Measurements from ENCODE around the gene CTBP2. TPM values are rescaled to one million over a fixed set of nuclear protein-coding genes. Genes with fewer than 3 reads are reported as not detected.

The CTBP2 gene
- total RNA-seq, 1 experiment from 2014 or later, result 78.7 TPM

DNA sequence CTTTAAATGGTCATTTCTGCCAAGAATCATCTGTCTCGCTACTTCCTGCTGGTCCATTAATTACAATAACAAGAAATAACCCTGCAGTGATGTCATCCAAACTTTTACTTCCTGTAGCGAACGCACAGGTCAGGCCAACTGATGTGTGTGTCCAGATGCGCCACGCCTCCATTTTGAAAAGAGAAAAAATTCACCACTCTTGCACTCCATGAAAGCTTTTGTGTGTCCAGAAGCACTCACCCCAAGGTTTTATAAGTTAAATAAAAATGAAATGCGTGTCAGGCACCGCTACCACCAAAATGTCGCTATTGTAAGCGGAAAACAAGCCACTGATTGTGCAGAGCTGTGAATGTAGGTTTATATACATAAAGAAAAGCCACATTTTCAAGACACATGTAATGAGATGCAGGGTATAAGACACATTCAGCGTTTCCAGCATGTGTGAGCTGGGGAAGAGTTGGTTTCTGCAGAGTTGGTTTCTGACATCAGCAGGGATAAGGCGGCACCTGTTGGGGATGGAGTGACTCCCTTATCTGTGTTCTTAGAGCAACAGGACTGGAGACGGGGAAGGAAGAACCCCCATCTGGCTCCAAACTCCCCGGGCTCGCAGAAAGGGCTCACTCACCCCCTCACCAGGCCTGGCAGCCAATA lies 83.3 kb downstream of the CTBP2 start:
- intact Hi-C loops (cut with micrococcal nuclease; ENCODE audit: unreplicated experiment), result no loop called here
- H3K36me3 Mint-ChIP-seq (ENCODE audit: insufficient read depth, unreplicated experiment), result peaks cover 27% of the 10 kb centered on the region
- DNase-seq, result no peak
- no peaks in the 10 kb centered on the region for H3K4me1 Mint-ChIP-seq (ENCODE audit: low read depth, unreplicated experiment)
- CTCF ChIA-PET, result no interaction called here
- no peaks in the 10 kb centered on the region for H3K27me3 Mint-ChIP-seq (ENCODE audit: unreplicated experiment)
- H3K4me3 Mint-ChIP-seq (ENCODE audit: low read depth, unreplicated experiment), result no peak overlapping the region
- TF ChIP-seq, protein P1, sequence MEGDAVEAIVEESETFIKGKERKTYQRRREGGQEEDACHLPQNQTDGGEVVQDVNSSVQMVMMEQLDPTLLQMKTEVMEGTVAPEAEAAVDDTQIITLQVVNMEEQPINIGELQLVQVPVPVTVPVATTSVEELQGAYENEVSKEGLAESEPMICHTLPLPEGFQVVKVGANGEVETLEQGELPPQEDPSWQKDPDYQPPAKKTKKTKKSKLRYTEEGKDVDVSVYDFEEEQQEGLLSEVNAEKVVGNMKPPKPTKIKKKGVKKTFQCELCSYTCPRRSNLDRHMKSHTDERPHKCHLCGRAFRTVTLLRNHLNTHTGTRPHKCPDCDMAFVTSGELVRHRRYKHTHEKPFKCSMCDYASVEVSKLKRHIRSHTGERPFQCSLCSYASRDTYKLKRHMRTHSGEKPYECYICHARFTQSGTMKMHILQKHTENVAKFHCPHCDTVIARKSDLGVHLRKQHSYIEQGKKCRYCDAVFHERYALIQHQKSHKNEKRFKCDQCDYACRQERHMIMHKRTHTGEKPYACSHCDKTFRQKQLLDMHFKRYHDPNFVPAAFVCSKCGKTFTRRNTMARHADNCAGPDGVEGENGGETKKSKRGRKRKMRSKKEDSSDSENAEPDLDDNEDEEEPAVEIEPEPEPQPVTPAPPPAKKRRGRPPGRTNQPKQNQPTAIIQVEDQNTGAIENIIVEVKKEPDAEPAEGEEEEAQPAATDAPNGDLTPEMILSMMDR (IDR thresholded peaks at IDR 0.05; ENCODE audit: unreplicated experiment), result no peak
- H3K9me3 Mint-ChIP-seq (ENCODE audit: low read depth, unreplicated experiment), result no peaks in the 10 kb centered on the region
- no TSS peak for BruUV-seq (replicated peaks)
- H3K27ac Mint-ChIP-seq (ENCODE audit: unreplicated experiment), result no peak overlapping the region

DNA sequence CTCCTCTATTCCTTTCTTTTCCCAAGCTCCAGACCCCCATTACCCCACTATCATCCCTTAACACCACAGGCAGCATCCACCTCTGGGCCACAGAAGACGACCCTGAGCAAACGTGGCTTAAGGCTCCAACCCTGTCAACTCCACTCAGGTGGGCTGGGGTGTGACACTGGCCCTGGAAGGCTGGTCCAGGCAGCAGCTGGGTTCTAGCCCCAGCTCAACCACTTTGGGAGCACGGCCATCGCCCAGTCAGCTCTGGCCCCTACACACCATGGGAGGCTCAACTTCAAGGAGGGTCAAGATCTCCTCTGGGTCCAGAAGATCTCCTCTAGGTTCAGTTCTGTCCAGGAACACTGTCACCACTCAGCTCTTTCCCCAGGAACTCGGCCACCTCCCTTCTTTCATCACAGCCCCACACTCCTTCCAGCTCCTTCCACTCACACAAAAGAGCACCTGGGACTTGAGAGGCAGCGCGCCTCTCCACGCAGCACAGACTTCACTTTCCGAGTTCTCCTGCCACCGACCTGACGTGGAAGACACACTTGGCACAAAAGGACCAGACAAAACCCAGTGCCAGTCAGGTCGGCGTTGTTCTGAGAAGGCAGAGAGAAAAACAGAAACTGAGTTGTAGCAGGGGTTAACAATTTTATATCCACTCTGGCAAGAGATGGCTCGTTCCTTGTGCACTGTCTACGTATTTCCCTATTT lies 84.1 kb downstream of the CTBP2 start:
- DNase-seq, result no peak
- Mint-ChIP-seq H3K4me3 (ENCODE audit: low read depth, unreplicated experiment) (no peak overlapping the region), H3K27ac (ENCODE audit: unreplicated experiment) (no peak overlapping the region), H3K9me3 (ENCODE audit: low read depth, unreplicated experiment) (no peaks in the 10 kb centered on the region), H3K36me3 (ENCODE audit: insufficient read depth, unreplicated experiment) (peaks cover 23% of the 10 kb centered on the region), H3K4me1 (ENCODE audit: low read depth, unreplicated experiment) (no peaks in the 10 kb centered on the region), H3K27me3 (ENCODE audit: unreplicated experiment) (no peaks in the 10 kb centered on the region)
- no TSS peak for BruUV-seq (replicated peaks)
- TF ChIP-seq, protein P1 (IDR thresholded peaks at IDR 0.05; ENCODE audit: unreplicated experiment), result no peak
- CTCF ChIA-PET, result no interaction called here
- intact Hi-C loops (cut with micrococcal nuclease; ENCODE audit: unreplicated experiment), result no loop called here

DNA sequence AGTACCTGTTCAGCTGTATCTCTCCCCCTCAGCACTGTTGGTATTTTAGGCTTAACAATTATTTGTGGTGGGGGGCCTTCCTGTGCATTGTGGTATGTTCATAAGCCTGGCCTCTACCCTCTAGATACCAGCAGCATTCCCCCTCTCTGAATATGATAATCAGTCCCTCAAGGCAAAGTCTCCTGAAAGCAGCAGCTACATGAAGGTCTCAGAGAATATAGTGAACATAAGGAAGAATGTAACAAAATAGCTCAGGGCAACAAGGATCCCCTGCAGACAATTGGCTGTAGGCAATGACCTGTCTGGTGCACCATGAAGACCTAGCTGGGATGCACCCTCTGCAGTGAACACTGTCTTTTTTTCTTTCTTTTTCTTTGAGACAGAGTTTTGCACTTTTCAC lies 86.4 kb downstream of the CTBP2 start:
- Mint-ChIP-seq H3K4me1 (ENCODE audit: low read depth, unreplicated experiment) (no peaks in the 10 kb centered on the region), H3K27ac (ENCODE audit: unreplicated experiment) (no peak overlapping the region), H3K27me3 (ENCODE audit: unreplicated experiment) (no peaks in the 10 kb centered on the region), H3K4me3 (ENCODE audit: low read depth, unreplicated experiment) (no peak overlapping the region), H3K9me3 (ENCODE audit: low read depth, unreplicated experiment) (no peaks in the 10 kb centered on the region), H3K36me3 (ENCODE audit: insufficient read depth, unreplicated experiment) (peaks cover 15% of the 10 kb centered on the region)
- no peak for DNase-seq
- intact Hi-C loops (cut with micrococcal nuclease; ENCODE audit: unreplicated experiment), result no loop called here
- BruUV-seq (replicated peaks), result no TSS peak
- CTCF ChIA-PET, result no interaction called here
- TF ChIP-seq, protein P1 (IDR thresholded peaks at IDR 0.05; ENCODE audit: unreplicated experiment), result no peak

DNA sequence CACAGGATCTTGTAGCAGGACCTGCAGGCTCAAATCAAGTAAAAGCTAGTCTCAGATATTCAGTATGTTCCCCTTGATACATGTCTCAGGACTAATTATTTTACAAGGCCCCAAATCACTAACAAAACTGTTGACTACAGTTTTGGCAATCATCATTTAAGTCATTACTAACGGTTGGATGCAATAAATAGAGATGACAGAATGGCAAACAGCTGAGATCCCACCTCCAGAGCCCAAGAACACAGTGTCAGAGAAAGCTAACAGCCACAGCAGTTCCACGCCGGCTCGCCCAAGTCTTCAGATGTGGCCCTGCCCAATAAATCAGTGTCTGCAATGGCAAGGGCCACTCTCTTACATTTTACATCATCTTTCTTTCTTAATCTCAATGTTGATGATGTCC lies 87.6 kb downstream of the CTBP2 start:
- CTCF ChIA-PET, result no interaction called here
- H3K27ac Mint-ChIP-seq (ENCODE audit: unreplicated experiment), result no peak overlapping the region
- peaks cover 10% of the 10 kb centered on the region for H3K4me1 Mint-ChIP-seq (ENCODE audit: low read depth, unreplicated experiment)
- no TSS peak for BruUV-seq (replicated peaks)
- no peak for DNase-seq
- no peak overlapping the region for H3K4me3 Mint-ChIP-seq (ENCODE audit: low read depth, unreplicated experiment)
- intact Hi-C loops (cut with micrococcal nuclease; ENCODE audit: unreplicated experiment), result no loop called here
- peaks cover 21% of the 10 kb centered on the region for H3K36me3 Mint-ChIP-seq (ENCODE audit: insufficient read depth, unreplicated experiment)
- H3K27me3 Mint-ChIP-seq (ENCODE audit: unreplicated experiment), result no peaks in the 10 kb centered on the region
- no peaks in the 10 kb centered on the region for H3K9me3 Mint-ChIP-seq (ENCODE audit: low read depth, unreplicated experiment)
- TF ChIP-seq, protein P1 (IDR thresholded peaks at IDR 0.05; ENCODE audit: unreplicated experiment), result no peak

All from Calu3 (cell line).